ENCODE data around the gene OTUD7B.

DNA sequence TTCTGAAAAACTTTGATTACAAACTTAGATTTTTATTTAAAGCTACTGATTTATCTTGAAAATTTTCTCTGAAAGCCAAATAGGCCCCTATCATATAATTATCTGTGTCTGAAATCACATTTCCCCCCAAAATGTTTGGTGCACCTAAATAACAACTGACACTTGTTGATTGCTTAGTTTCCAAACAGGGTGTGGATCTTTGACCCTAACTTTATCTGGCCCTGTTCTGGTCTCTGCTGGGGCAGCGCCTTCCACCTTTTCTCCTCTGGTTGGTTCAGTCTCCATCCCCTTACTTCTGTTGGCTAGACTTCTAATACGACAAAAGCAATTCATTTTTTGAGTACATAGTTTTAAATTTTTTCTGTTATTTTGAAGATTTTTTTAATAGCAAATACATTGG lies 10.2 kb upstream of the OTUD7B start:
- TF ChIP-seq, protein P1, sequence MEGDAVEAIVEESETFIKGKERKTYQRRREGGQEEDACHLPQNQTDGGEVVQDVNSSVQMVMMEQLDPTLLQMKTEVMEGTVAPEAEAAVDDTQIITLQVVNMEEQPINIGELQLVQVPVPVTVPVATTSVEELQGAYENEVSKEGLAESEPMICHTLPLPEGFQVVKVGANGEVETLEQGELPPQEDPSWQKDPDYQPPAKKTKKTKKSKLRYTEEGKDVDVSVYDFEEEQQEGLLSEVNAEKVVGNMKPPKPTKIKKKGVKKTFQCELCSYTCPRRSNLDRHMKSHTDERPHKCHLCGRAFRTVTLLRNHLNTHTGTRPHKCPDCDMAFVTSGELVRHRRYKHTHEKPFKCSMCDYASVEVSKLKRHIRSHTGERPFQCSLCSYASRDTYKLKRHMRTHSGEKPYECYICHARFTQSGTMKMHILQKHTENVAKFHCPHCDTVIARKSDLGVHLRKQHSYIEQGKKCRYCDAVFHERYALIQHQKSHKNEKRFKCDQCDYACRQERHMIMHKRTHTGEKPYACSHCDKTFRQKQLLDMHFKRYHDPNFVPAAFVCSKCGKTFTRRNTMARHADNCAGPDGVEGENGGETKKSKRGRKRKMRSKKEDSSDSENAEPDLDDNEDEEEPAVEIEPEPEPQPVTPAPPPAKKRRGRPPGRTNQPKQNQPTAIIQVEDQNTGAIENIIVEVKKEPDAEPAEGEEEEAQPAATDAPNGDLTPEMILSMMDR (IDR thresholded peaks at IDR 0.05; ENCODE audit: control extremely low read depth in 1 of 3, insufficient read depth in 1 of 3, low read depth in 1 of 3, low read length in 3 of 3) = no peak
- TF ChIP-seq GTF2F1 (IDR thresholded peaks at IDR 0.05; ENCODE audit: borderline replicate concordance, low read depth, low read length) (no peak), EP300 (IDR thresholded peaks at IDR 0.05; ENCODE audit: borderline replicate concordance in 1 of 2, low read depth in 2 of 2, low read length in 2 of 2) (no peak), POLR2A (IDR thresholded peaks at IDR 0.05; ENCODE audit: control extremely low read depth in 1 of 2, low read depth in 2 of 2, low read length in 2 of 2) (no peak), SIX5 (IDR thresholded peaks at IDR 0.05; ENCODE audit: low read depth, low read length) (no peak), EZH2 (IDR thresholded peaks at IDR 0.05; ENCODE audit: low read depth, low read length, severe bottlenecking) (no peak), ZNF274 (IDR thresholded peaks at IDR 0.05; ENCODE audit: borderline replicate concordance, extremely low read depth, low read length) (no peak), KDM1A (IDR thresholded peaks at IDR 0.05; ENCODE audit: borderline replicate concordance, low read length) (no peak), CEBPB (IDR thresholded peaks at IDR 0.05; ENCODE audit: low read depth, low read length) (no peak), KDM5A (IDR thresholded peaks at IDR 0.05; ENCODE audit: low read length) (no peak), SIN3A (conservative IDR thresholded peaks at IDR 0.05 in 1 of 2, IDR thresholded peaks at IDR 0.05 in 1 of 2; ENCODE audit: low read depth in 1 of 2, low read length in 2 of 2) (no peak)

Data from H1 (cell line).